Neural progenitor cell (in vitro differentiated cells): Measurements from ENCODE around the gene MIPEP. TPM values are rescaled to one million over a fixed set of nuclear protein-coding genes. Genes with fewer than 3 reads are reported as not detected.

Experiments used
- DNase-seq: peaks from one replicate; pipeline ENCODE4 v3.0.0-alpha.2; 2016; ENCODE audit warnings: low spot score
- H2AFZ ChIP-seq: fragments of 200-600 bp; sonication (generic); replicated peaks from 2 replicates; pipeline ENCODE4 v1.6.1; 2016; ENCODE audit warnings: antibody characterized with exemption
- H3F3A ChIP-seq: fragments of 200-600 bp; sonication (generic); 2 replicates; pipeline ENCODE4 v1.6.1; 2016; ENCODE audit warnings: antibody characterized with exemption, low read depth
- H3K27ac ChIP-seq: fragments of 200-600 bp; sonication (generic); 2 replicates; pipeline ENCODE4 v1.5.1; 2016; ENCODE audit warnings: mild to moderate bottlenecking
- H3K27me3 ChIP-seq: fragments of 200-600 bp; sonication (generic); 2 replicates; pipeline ENCODE4 v1.6.1; 2016; ENCODE audit warnings: mild to moderate bottlenecking, moderate library complexity
- H3K36me3 ChIP-seq: fragments of 200-600 bp; sonication (generic); 2 replicates; pipeline ENCODE4 v1.5.1; 2016
- H3K4me1 ChIP-seq: fragments of 200-600 bp; sonication (generic); 2 replicates; pipeline ENCODE4 v1.6.1; 2016; ENCODE audit warnings: mixed run types
- H3K4me2 ChIP-seq: fragments of 200-600 bp; sonication (generic); 2 replicates; pipeline ENCODE4 v1.6.1; 2016
- H3K4me3 ChIP-seq: fragments of 200-600 bp; sonication (generic); 2 replicates; pipeline ENCODE4 v1.5.1; 2016
- H3K79me2 ChIP-seq: fragments of 200-600 bp; sonication (generic); 2 replicates; pipeline ENCODE4 v1.6.1; 2016; ENCODE audit warnings: low read depth
- H3K9ac ChIP-seq: fragments of 200-600 bp; sonication (generic); 2 replicates; pipeline ENCODE4 v1.6.1; 2016
- H3K9me3 ChIP-seq: fragments of 200-600 bp; sonication (generic); 2 replicates; pipeline ENCODE4 v1.5.1; 2016; ENCODE audit warnings: low read depth
- H4K20me1 ChIP-seq: fragments of 200-600 bp; sonication (generic); 2 replicates; pipeline ENCODE4 v1.6.1; 2016; ENCODE audit warnings: low read depth
- H3K27ac Mint-ChIP-seq: 3 replicates; pipeline ENCODE4 v1.8.0; 2021; ENCODE audit warnings: mixed read lengths
- H3K27me3 Mint-ChIP-seq: 2 replicates; pipeline ENCODE4 v1.8.0; 2022; ENCODE audit warnings: low read depth, mild to moderate bottlenecking, inconsistent platforms, moderate library complexity, mixed read lengths; ENCODE audit not compliant: insufficient read depth
- H3K36me3 Mint-ChIP-seq: 3 replicates; pipeline ENCODE4 v1.8.0; 2021; ENCODE audit warnings: mixed read lengths
- H3K4me1 Mint-ChIP-seq: 3 replicates; pipeline ENCODE4 v1.8.0; 2021; ENCODE audit warnings: mixed read lengths
- H3K4me3 Mint-ChIP-seq: 3 replicates; pipeline ENCODE4 v1.8.0; 2021; ENCODE audit warnings: mild to moderate bottlenecking, moderate library complexity, mixed read lengths
- H3K9me3 Mint-ChIP-seq: 3 replicates; pipeline ENCODE4 v1.8.0; 2020; ENCODE audit warnings: mixed read lengths
- EZH2 ChIP-seq: fragments of 200-600 bp; sonication (generic); IDR thresholded peaks from 2 replicates; pipeline ENCODE4 v1.6.1; 2017; ENCODE audit warnings: antibody characterized with exemption, mild to moderate bottlenecking, moderate library complexity
- EZH2phosphoT487 ChIP-seq: fragments of 200-600 bp; sonication (generic); IDR thresholded peaks from 2 replicates; pipeline ENCODE4 v1.6.1; 2017; ENCODE audit warnings: antibody characterized with exemption
- total RNA-seq: library from RNA; depleted of rRNA; stranded (reverse); fragments of >200 nt; gene quantifications from 2 replicates; pipeline ENCODE4 v1.2.3, GENCODE V29; 2015; ENCODE audit warnings: low replicate concordance
- TF ChIP-seq, protein P1 (sequence below): fragments of 200-600 bp; sonication (generic); IDR thresholded peaks from 2 replicates; pipeline ENCODE4 v1.5.1; 2017; ENCODE audit warnings: antibody characterized with exemption, mild to moderate bottlenecking

MIPEP gene
- total RNA-seq, 1 donor from 2014 or later, result 22.8 TPM

DNA sequence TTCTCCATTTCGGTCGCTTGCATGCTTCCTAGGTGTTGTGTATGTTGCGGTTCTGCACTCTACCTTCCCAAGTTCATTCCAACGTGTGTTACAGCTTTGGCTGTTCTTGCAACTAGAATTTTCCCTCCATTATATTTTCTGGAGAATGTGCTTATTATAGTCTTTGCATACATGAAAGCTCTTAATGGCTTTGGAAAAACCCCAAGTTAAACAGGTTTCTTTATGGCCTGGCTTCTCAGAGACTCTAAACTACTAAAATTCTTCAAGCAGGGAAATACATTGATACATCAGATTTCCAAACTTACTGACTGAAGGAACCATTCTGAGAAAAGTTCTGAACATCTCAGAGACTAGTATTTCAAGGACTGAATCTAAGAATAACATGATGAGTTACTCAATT lies 11.9 kb downstream of the MIPEP start:
- no peaks in the 10 kb centered on the region for H3F3A ChIP-seq
- H3K79me2 ChIP-seq, result no peaks in the 10 kb centered on the region
- TF ChIP-seq, protein P1, sequence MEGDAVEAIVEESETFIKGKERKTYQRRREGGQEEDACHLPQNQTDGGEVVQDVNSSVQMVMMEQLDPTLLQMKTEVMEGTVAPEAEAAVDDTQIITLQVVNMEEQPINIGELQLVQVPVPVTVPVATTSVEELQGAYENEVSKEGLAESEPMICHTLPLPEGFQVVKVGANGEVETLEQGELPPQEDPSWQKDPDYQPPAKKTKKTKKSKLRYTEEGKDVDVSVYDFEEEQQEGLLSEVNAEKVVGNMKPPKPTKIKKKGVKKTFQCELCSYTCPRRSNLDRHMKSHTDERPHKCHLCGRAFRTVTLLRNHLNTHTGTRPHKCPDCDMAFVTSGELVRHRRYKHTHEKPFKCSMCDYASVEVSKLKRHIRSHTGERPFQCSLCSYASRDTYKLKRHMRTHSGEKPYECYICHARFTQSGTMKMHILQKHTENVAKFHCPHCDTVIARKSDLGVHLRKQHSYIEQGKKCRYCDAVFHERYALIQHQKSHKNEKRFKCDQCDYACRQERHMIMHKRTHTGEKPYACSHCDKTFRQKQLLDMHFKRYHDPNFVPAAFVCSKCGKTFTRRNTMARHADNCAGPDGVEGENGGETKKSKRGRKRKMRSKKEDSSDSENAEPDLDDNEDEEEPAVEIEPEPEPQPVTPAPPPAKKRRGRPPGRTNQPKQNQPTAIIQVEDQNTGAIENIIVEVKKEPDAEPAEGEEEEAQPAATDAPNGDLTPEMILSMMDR, result no peak
- TF ChIP-seq EZH2phosphoT487 (no peak), EZH2 (no peak)
- no peak overlapping the region for H3K4me3 ChIP-seq
- Mint-ChIP-seq H3K4me3 (no peak overlapping the region), H3K27me3 (no peaks in the 10 kb centered on the region), H3K27ac (no peak overlapping the region), H3K9me3 (no peaks in the 10 kb centered on the region), H3K4me1 (no peaks in the 10 kb centered on the region), H3K36me3 (peaks cover 4% of the 10 kb centered on the region)
- H2AFZ ChIP-seq, result no peak overlapping the region
- no peak overlapping the region for H3K27ac ChIP-seq
- H3K4me1 ChIP-seq, result no peaks in the 10 kb centered on the region
- no peak overlapping the region for H3K9ac ChIP-seq
- H3K36me3 ChIP-seq, result no peaks in the 10 kb centered on the region
- no peaks in the 10 kb centered on the region for H3K27me3 ChIP-seq
- no peak for DNase-seq
- no peaks in the 10 kb centered on the region for H4K20me1 ChIP-seq
- no peak overlapping the region for H3K4me2 ChIP-seq
- H3K9me3 ChIP-seq, result no peaks in the 10 kb centered on the region

DNA sequence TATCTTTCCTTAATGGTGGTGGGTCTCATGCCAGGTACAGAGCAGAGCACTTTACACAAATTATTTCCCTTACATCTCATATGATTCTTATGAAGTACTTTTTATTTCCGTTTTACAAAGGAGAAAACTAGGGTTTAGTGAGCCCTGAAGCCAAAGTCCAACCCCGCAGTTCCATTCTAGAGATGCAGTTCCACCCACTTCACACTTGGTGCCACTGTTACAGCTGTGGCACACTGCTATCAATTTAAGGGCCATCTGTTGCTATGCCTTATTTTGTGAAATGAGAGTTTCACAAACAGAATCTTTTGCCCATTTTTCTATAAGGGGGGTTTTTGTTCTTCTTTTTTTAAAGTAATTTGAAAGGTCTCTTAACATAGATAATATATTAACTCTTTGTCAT lies 12.9 kb downstream of the MIPEP start:
- DNase-seq, result peak; percentile 24
- TF ChIP-seq EZH2, result no peak
- TF ChIP-seq, protein P1, result peak; percentile 54
- H3K27me3 ChIP-seq, result no peaks in the 10 kb centered on the region
- no peaks in the 10 kb centered on the region for H3K4me1 ChIP-seq
- H3K9me3 ChIP-seq, result no peaks in the 10 kb centered on the region
- no peak overlapping the region for H2AFZ ChIP-seq
- H3F3A ChIP-seq, result no peaks in the 10 kb centered on the region
- no peak overlapping the region for H3K9ac ChIP-seq
- Mint-ChIP-seq H3K4me3 (no peak overlapping the region), H3K36me3 (peaks cover 3% of the 10 kb centered on the region), H3K27ac (no peak overlapping the region), H3K4me1 (no peaks in the 10 kb centered on the region), H3K9me3 (no peaks in the 10 kb centered on the region), H3K27me3 (no peaks in the 10 kb centered on the region)
- no peak overlapping the region for H3K4me2 ChIP-seq
- no peak overlapping the region for H3K4me3 ChIP-seq
- H3K36me3 ChIP-seq, result no peaks in the 10 kb centered on the region
- no peaks in the 10 kb centered on the region for H3K79me2 ChIP-seq
- H3K27ac ChIP-seq, result no peak overlapping the region
- no peaks in the 10 kb centered on the region for H4K20me1 ChIP-seq

DNA sequence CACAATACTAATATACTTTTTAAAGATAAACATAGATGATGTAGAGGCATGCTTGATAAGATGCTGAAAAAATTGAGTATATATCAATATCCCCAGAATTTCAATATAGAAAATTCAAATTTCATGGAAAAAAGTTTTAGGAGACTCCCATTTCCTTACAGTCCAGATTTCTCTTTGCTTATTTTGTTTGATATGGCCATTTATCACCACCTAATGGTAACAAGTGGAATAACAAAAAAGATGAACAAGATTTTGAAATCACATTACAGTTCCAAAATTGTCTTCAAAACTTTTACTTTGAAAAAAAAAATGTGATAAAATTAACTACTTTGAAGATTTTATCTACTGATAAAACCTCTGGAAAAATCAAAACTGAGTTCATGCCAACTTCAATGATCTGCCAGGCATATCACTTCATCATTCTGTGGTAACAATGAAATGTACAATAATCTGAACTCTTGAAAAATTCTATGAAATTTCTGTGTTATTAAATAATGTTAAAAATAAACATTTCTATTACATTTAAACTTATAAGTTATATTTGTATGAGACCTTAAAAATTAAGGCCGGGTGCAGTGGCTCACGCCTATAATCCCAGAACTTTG lies 17.5 kb downstream of the MIPEP start:
- Mint-ChIP-seq H3K36me3 (no peaks in the 10 kb centered on the region), H3K9me3 (no peaks in the 10 kb centered on the region), H3K27ac (no peak overlapping the region), H3K27me3 (no peaks in the 10 kb centered on the region), H3K4me1 (no peaks in the 10 kb centered on the region), H3K4me3 (no peak overlapping the region)
- Histone ChIP-seq H2AFZ (no peak overlapping the region), H4K20me1 (no peaks in the 10 kb centered on the region), H3K27ac (no peak overlapping the region), H3K79me2 (no peaks in the 10 kb centered on the region), H3K9ac (no peak overlapping the region), H3K4me3 (no peak overlapping the region), H3K4me2 (no peak overlapping the region), H3K27me3 (no peaks in the 10 kb centered on the region), H3K36me3 (no peaks in the 10 kb centered on the region), H3K4me1 (no peaks in the 10 kb centered on the region), H3F3A (no peaks in the 10 kb centered on the region), H3K9me3 (no peaks in the 10 kb centered on the region)
- peak; percentile 12 for DNase-seq
- TF ChIP-seq, protein P1, result peak; percentile 69
- TF ChIP-seq EZH2phosphoT487, result no peak
